HEK293 (cell line): ENCODE measurements around the gene ATMIN.

Experiments used
- FEZF1 ChIP-seq: fragments of 450-650 bp; formaldehyde crosslinking; IDR thresholded peaks from 2 replicates; pipeline ENCODE4 v1.5.1; 2016; ENCODE audit warnings: missing biosample characterization, missing genetic modification characterization
- GLIS1 ChIP-seq: fragments of 450-650 bp; formaldehyde crosslinking; IDR thresholded peaks from 2 replicates; pipeline ENCODE4 v1.5.1; 2016; ENCODE audit warnings: missing biosample characterization, missing genetic modification characterization
- KLF8 ChIP-seq: fragments of 450-650 bp; formaldehyde crosslinking; IDR thresholded peaks from 2 replicates; pipeline ENCODE4 v1.5.1; 2016; ENCODE audit warnings: missing biosample characterization, missing genetic modification characterization
- OSR2 ChIP-seq: fragments of 450-650 bp; formaldehyde crosslinking; IDR thresholded peaks from 2 replicates; pipeline ENCODE4 v1.5.1; 2016; ENCODE audit warnings: missing biosample characterization, missing genetic modification characterization
- OVOL3 ChIP-seq: fragments of 450-650 bp; formaldehyde crosslinking; IDR thresholded peaks from 2 replicates; pipeline ENCODE4 v1.5.1; 2016; ENCODE audit warnings: missing biosample characterization, missing genetic modification characterization
- PRDM2 ChIP-seq: fragments of 450-650 bp; formaldehyde crosslinking; IDR thresholded peaks from 2 replicates; pipeline ENCODE4 v1.5.1; 2016; ENCODE audit warnings: missing biosample characterization, missing genetic modification characterization, borderline replicate concordance
- REPIN1 ChIP-seq: fragments of 450-650 bp; formaldehyde crosslinking; IDR thresholded peaks from 2 replicates; pipeline ENCODE4 v1.5.1; 2017; ENCODE audit warnings: missing biosample characterization, missing genetic modification characterization, low read depth
- REST ChIP-seq: fragments of 450-650 bp; formaldehyde crosslinking; IDR thresholded peaks from 2 replicates; pipeline ENCODE4 v1.5.1; 2016; ENCODE audit warnings: missing biosample characterization, missing genetic modification characterization
- TCF7L2 ChIP-seq: IDR thresholded peaks from 2 replicates; pipeline ENCODE4 v1.6.1; 2011; ENCODE audit warnings: low read depth, mild to moderate bottlenecking, inconsistent platforms, low read length, moderate library complexity, borderline replicate concordance
- ZNF132 ChIP-seq: fragments of 450-650 bp; formaldehyde crosslinking; IDR thresholded peaks from 2 replicates; pipeline ENCODE4 v1.5.1; 2017; ENCODE audit warnings: missing biosample characterization, missing genetic modification characterization, borderline replicate concordance
- ZNF184 ChIP-seq: fragments of 450-650 bp; IDR thresholded peaks from 2 replicates; pipeline ENCODE4 v1.5.1; 2018; ENCODE audit warnings: missing biosample characterization, mild to moderate bottlenecking, missing genetic modification characterization
- ZNF211 ChIP-seq: fragments of 450-650 bp; formaldehyde crosslinking; IDR thresholded peaks from 2 replicates; pipeline ENCODE4 v1.5.1; 2016; ENCODE audit warnings: low read depth, missing biosample characterization, missing genetic modification characterization
- ZNF223 ChIP-seq: fragments of 450-650 bp; formaldehyde crosslinking; IDR thresholded peaks from 2 replicates; pipeline ENCODE4 v1.5.1; 2016; ENCODE audit warnings: missing biosample characterization, missing genetic modification characterization
- ZNF239 ChIP-seq: fragments of 450-650 bp; formaldehyde crosslinking; IDR thresholded peaks from 2 replicates; pipeline ENCODE4 v1.5.1; 2016; ENCODE audit warnings: missing biosample characterization, missing genetic modification characterization
- ZNF248 ChIP-seq: fragments of 450-650 bp; formaldehyde crosslinking; IDR thresholded peaks from 2 replicates; pipeline ENCODE4 v1.5.1; 2017; ENCODE audit warnings: missing biosample characterization, missing genetic modification characterization
- ZNF26 ChIP-seq: fragments of 450-650 bp; formaldehyde crosslinking; IDR thresholded peaks from 2 replicates; pipeline ENCODE4 v1.5.1; 2016; ENCODE audit warnings: missing biosample characterization, missing genetic modification characterization
- ZNF280D ChIP-seq: fragments of 450-650 bp; formaldehyde crosslinking; IDR thresholded peaks from 2 replicates; pipeline ENCODE4 v1.5.1; 2016; ENCODE audit warnings: missing biosample characterization, missing genetic modification characterization
- ZNF324 ChIP-seq: fragments of 450-650 bp; formaldehyde crosslinking; IDR thresholded peaks from 2 replicates; pipeline ENCODE4 v1.5.1; 2016; ENCODE audit warnings: missing biosample characterization, missing genetic modification characterization
- ZNF416 ChIP-seq: fragments of 450-650 bp; formaldehyde crosslinking; IDR thresholded peaks from 2 replicates; pipeline ENCODE4 v1.5.1; 2016; ENCODE audit warnings: missing biosample characterization, missing genetic modification characterization
- ZNF626 ChIP-seq: fragments of 450-650 bp; sonication (Bioruptor Pico); formaldehyde crosslinking; IDR thresholded peaks from 2 replicates; pipeline ENCODE4 v1.5.1; 2018; ENCODE audit warnings: missing biosample characterization, missing genetic modification characterization, inconsistent platforms
- ZNF629 ChIP-seq: fragments of 450-650 bp; formaldehyde crosslinking; IDR thresholded peaks from 2 replicates; pipeline ENCODE4 v1.5.1; 2017; ENCODE audit warnings: missing biosample characterization, missing genetic modification characterization
- ZNF660 ChIP-seq: fragments of 450-650 bp; IDR thresholded peaks from 2 replicates; pipeline ENCODE4 v1.5.1; 2018; ENCODE audit warnings: missing biosample characterization, mild to moderate bottlenecking, missing genetic modification characterization
- ZNF692 ChIP-seq: fragments of 450-650 bp; formaldehyde crosslinking; IDR thresholded peaks from 2 replicates; pipeline ENCODE4 v1.5.1; 2016; ENCODE audit warnings: missing biosample characterization, missing genetic modification characterization

The ATMIN gene

GRCh38 chr16:81006211-81006812 is 29.3 kb upstream of the ATMIN start (continued):
- no peak for TF ChIP-seq ZNF280D
- no peak for TF ChIP-seq ZNF184 (tag by site-specific recombination)
- peak; percentile 72; the same call in 1 of the 2 replicates for TF ChIP-seq ZNF692 (tag by site-specific recombination)
- TF ChIP-seq REPIN1 (tag by site-specific recombination), result 0 out of 2 replicates have a peak, but pooled peaks have one; percentile 9
- TF ChIP-seq ZNF132, result no peak
- no peak for TF ChIP-seq OSR2 (tag by site-specific recombination)
- no peak for TF ChIP-seq ZNF223 (tag by site-specific recombination)
- peak; percentile 10; the same call in 1 of the 2 replicates for TF ChIP-seq ZNF239 (tag by site-specific recombination)
- TF ChIP-seq TCF7L2, result no peak
- TF ChIP-seq ZNF248 (tag by site-specific recombination), result no peak
- TF ChIP-seq PRDM2 (tag by site-specific recombination), result no peak
- TF ChIP-seq ZNF629, result no peak
- no peak for TF ChIP-seq FEZF1 (tag by site-specific recombination)
- no peak for TF ChIP-seq ZNF211
- TF ChIP-seq ZNF324 (tag by site-specific recombination), result no peak
- no peak for TF ChIP-seq ZNF26 (tag by site-specific recombination)
- no peak for TF ChIP-seq REST (tag by site-specific recombination)
- TF ChIP-seq KLF8 (tag by site-specific recombination), result peak; percentile 50; the same call in 1 of the 2 replicates
- TF ChIP-seq ZNF626 (tag by site-specific recombination), result no peak
- TF ChIP-seq OVOL3 (tag by site-specific recombination), result no peak
- no peak for TF ChIP-seq ZNF416 (tag by site-specific recombination)
- 0 out of 2 replicates have a peak, but pooled peaks have one; percentile 15 for TF ChIP-seq ZNF660 (tag by site-specific recombination)
- TF ChIP-seq GLIS1, result peak; percentile 39; the same call in 1 of the 2 replicates
